ENCODE data around the gene EMILIN3.

Gene EMILIN3

DNA sequence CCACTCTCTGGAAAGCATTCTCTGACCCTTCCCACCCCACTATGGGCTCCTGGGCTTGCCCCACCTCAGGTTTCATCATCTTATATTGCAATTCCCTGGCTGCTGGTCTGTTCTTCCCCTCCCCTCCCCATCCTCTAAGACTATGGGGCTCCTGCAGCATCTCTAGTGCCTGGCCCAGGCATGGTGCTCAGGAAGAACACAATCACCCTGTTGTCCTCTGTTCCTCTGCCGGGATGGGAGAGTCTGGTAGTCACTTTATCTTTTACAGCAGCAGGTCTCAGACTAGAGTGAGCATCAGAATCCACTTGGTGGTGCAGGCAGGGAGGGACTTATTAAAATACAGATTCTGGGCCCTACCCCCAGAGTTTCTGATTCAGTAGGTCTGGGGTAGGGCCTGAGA lies 31.0 kb downstream of the EMILIN3 start:
- Histone ChIP-seq H3K9ac (ENCODE audit: low read depth, low read length) (no peak overlapping the region), H3K4me3 (ENCODE audit: low read depth, low read length) (no peak overlapping the region), H3K36me3 (ENCODE audit: control insufficient read depth, insufficient read depth, low read length) (no peaks in the 10 kb centered on the region), H3K9me3 (ENCODE audit: control insufficient read depth, insufficient read depth, low read length) (no peaks in the 10 kb centered on the region), H3K27me3 (ENCODE audit: control insufficient read depth, insufficient read depth, low read length) (peaks cover 10% of the 10 kb centered on the region), H3K4me1 (ENCODE audit: control insufficient read depth, insufficient read depth, low read length) (peaks cover 4% of the 10 kb centered on the region)

DNA sequence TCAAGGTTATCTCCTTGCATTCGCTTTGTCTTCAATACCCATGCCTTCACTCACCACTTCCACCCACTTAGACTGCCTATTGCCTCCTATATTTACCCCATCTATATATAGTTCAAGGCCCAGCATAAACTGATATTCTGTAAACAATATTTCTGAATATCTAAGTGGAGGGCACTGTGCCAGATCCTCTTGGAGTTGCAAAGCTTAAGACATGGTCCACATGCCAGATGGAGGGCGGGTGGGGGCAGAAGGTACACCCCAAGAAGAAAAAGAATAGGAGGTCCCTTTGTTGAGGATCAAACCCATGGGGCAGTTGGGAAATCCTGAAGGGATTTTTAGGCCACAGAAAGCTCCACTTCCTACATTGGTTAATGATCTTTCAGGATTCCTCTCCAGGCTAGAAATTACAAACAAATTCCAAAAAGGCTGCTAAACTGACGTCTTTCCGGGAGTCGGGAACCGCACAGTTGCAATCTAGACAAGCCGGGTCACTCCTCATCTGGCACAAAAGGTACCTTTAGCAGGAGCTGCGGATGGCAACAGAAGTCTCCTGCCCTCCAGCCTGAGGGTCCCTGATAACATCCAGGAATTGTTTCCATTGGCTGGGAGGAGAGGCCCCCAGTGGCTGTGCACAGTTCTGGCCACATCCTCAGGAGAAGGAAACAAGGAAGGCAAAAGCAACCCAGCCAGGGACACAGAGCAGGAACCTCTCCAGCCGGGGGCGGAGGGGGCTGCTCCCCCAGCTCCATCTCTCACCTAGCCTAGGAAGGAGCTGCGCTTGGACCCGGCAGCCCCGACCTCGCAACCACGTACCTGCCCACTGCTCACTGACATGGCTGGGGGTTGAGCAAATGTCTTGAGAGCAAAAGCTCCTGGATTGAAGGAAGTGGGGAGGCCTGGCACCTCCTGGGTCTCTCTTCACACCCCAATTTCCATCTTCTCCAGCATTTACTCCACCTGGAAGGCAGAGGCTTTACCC lies 31.9 kb downstream of the EMILIN3 start:
- Histone ChIP-seq H3K9me3 (ENCODE audit: control insufficient read depth, insufficient read depth, low read length) (no peaks in the 10 kb centered on the region), H3K27me3 (ENCODE audit: control insufficient read depth, insufficient read depth, low read length) (peaks cover 11% of the 10 kb centered on the region), H3K4me3 (ENCODE audit: low read depth, low read length) (no peak overlapping the region), H3K4me1 (ENCODE audit: control insufficient read depth, insufficient read depth, low read length) (peaks cover 4% of the 10 kb centered on the region), H3K36me3 (ENCODE audit: control insufficient read depth, insufficient read depth, low read length) (no peaks in the 10 kb centered on the region), H3K9ac (ENCODE audit: low read depth, low read length) (no peak overlapping the region)

DNA sequence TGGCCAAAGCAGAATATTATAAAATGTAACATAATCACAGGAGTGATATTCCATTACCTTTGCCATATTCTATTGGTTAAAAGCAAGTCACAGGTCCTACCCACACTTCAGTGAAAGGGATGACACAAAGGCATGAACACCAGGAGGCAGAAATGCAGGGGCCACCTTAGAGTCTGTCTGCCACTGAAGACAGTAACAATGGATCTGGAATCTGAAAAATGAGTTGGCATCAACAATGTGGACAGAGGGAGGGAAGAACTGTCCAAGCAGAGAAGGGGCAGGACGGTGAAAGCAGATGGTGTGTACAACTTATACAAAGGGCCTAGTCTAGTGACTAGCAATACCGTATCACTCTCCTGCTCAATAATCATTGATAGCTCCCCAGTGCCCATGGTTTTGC lies 32.6 kb downstream of the EMILIN3 start:
- no peaks in the 10 kb centered on the region for H3K4me1 ChIP-seq (ENCODE audit: control insufficient read depth, insufficient read depth, low read length)
- H3K4me3 ChIP-seq (ENCODE audit: low read depth, low read length): no peak overlapping the region
- peaks cover 9% of the 10 kb centered on the region for H3K27me3 ChIP-seq (ENCODE audit: control insufficient read depth, insufficient read depth, low read length)
- no peaks in the 10 kb centered on the region for H3K9me3 ChIP-seq (ENCODE audit: control insufficient read depth, insufficient read depth, low read length)
- H3K9ac ChIP-seq (ENCODE audit: low read depth, low read length): no peak overlapping the region
- H3K36me3 ChIP-seq (ENCODE audit: control insufficient read depth, insufficient read depth, low read length): no peaks in the 10 kb centered on the region

DNA sequence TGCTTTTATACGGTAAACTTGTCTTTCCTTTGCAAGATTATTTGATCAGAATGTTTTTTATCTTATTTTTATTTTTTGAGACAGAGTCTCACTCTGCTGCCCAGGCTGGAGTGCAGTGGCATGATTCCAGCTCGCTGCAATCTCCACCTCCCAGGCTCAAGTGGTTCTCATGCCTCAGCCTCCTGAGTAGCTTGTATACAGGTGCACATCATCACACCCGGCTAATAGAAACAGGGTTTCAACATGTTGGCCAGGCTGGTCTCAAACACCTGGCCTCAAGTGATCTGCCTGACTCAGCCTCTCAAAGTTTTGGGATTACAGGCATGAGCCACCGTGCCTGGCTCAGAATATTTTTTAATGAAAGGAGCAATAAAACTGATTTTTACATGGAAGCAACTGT lies 34.9 kb downstream of the EMILIN3 start:
- no peaks in the 10 kb centered on the region for H3K4me1 ChIP-seq (ENCODE audit: control insufficient read depth, insufficient read depth, low read length)
- no peak overlapping the region for H3K4me3 ChIP-seq (ENCODE audit: low read depth, low read length)
- H3K9ac ChIP-seq (ENCODE audit: low read depth, low read length): no peak overlapping the region
- H3K9me3 ChIP-seq (ENCODE audit: control insufficient read depth, insufficient read depth, low read length): no peaks in the 10 kb centered on the region
- H3K36me3 ChIP-seq (ENCODE audit: control insufficient read depth, insufficient read depth, low read length): no peaks in the 10 kb centered on the region
- H3K27me3 ChIP-seq (ENCODE audit: control insufficient read depth, insufficient read depth, low read length): peaks cover 9% of the 10 kb centered on the region

DNA sequence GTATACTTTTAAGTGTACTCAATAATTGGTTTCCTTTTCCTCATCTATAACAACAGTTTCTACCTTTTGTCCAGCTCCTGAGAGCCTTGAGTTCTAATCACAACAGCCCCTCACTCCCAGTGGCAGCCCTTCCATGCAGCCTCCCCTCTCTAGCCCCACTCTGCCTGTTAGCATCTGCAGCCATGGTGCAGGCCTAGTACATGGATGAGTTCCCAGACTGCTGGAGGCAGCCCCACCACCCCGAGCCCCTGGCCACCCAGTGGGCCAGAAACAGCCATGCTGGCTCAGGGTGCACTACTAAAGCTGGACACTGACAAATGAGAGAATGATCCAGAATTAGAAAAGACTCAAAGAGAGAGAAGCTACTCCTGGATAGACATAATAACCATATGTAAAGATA lies 35.7 kb downstream of the EMILIN3 start:
- Histone ChIP-seq H3K36me3 (ENCODE audit: control insufficient read depth, insufficient read depth, low read length) (no peaks in the 10 kb centered on the region), H3K4me1 (ENCODE audit: control insufficient read depth, insufficient read depth, low read length) (no peaks in the 10 kb centered on the region), H3K4me3 (ENCODE audit: low read depth, low read length) (no peak overlapping the region), H3K27me3 (ENCODE audit: control insufficient read depth, insufficient read depth, low read length) (peaks cover 9% of the 10 kb centered on the region), H3K9ac (ENCODE audit: low read depth, low read length) (no peak overlapping the region), H3K9me3 (ENCODE audit: control insufficient read depth, insufficient read depth, low read length) (no peaks in the 10 kb centered on the region)

DNA sequence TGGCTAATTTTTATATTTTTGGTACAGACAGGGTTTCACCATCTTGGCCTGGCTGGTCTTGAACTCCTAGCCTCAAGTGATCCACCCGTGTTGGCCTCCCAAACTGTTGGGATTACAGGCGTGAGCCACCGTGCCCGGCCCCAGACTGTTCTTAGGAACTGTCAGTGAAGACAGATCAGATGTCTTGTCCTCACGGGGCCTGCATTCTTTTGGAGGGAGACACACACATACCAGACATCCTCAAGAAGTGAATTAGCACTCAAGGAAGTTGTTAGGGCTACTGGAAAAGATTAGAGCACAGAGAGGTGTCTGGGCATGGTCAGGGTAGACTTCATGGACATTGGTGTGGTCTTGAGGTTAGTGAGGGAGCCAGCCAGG lies 36.3 kb downstream of the EMILIN3 start:
- peaks cover 9% of the 10 kb centered on the region for H3K27me3 ChIP-seq (ENCODE audit: control insufficient read depth, insufficient read depth, low read length)
- H3K4me1 ChIP-seq (ENCODE audit: control insufficient read depth, insufficient read depth, low read length): no peaks in the 10 kb centered on the region
- H3K9me3 ChIP-seq (ENCODE audit: control insufficient read depth, insufficient read depth, low read length): no peaks in the 10 kb centered on the region
- H3K36me3 ChIP-seq (ENCODE audit: control insufficient read depth, insufficient read depth, low read length): no peaks in the 10 kb centered on the region
- no peak overlapping the region for H3K9ac ChIP-seq (ENCODE audit: low read depth, low read length)
- no peak overlapping the region for H3K4me3 ChIP-seq (ENCODE audit: low read depth, low read length)

DNA sequence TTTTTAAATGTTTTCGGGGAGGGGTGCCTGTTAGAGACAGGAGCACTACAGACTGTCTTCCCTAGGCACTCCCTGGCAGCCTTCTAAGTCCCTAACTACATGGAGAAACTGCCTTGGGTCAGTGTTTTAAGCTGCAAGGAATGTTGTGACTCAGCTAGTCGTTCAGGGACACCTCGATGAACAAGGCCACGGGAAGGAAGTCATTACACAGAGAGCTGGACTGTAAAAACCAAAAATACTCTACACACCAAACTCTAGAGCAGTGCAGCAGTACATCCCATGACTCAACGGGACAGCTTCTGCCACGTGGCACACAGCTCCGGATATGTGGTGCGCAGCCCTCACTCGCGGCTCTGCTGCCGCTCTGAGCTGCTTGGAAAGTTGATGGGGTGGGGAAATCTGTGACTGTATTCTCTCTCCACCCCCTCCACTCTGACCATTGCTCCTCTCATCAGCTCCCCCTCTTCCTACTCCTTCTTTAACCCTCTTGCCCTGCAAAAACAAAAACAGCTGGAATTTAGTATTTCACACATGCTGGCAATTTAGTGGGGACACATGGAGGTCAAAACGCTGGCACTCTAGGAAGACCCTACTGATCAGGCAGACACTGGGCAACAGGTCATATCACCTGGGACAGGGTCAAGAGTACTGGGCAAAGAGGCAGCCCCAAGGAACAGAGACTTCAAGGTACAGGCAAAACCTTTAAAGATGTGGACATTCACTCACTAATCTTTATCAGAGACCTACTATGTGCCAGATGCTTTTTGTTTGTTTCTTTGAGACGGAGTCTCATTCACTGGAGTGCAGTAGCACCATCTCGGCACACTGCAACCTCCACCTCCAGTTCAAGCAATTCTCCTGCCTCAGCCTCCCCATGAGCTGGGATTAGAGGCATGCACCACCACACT lies 36.9 kb downstream of the EMILIN3 start:
- H3K4me3 ChIP-seq (ENCODE audit: low read depth, low read length): no peak overlapping the region
- peaks cover 9% of the 10 kb centered on the region for H3K27me3 ChIP-seq (ENCODE audit: control insufficient read depth, insufficient read depth, low read length)
- no peak overlapping the region for H3K9ac ChIP-seq (ENCODE audit: low read depth, low read length)
- no peaks in the 10 kb centered on the region for H3K4me1 ChIP-seq (ENCODE audit: control insufficient read depth, insufficient read depth, low read length)
- H3K9me3 ChIP-seq (ENCODE audit: control insufficient read depth, insufficient read depth, low read length): no peaks in the 10 kb centered on the region
- no peaks in the 10 kb centered on the region for H3K36me3 ChIP-seq (ENCODE audit: control insufficient read depth, insufficient read depth, low read length)

DNA sequence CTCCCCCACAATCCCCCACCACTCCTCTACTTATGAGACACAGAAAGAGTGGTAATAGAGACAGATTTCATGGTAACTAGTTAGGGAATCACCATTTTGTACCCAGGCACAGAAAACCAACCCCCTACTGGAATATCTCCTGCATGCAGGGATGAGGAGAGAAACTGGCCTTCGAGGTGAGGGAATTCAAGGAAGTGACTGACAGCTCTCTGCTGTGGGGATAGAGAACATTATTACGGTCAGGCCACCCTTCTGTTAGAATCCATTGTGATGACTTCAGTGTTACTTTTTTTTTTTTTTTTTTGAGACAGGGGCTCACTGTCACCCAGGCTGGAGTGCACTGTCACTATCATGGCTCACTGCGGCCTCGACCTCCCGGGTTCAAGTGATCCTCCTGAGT lies 39.4 kb downstream of the EMILIN3 start:
- Histone ChIP-seq H3K4me1 (ENCODE audit: control insufficient read depth, insufficient read depth, low read length) (no peaks in the 10 kb centered on the region), H3K9ac (ENCODE audit: low read depth, low read length) (no peak overlapping the region), H3K27me3 (ENCODE audit: control insufficient read depth, insufficient read depth, low read length) (peaks cover 9% of the 10 kb centered on the region), H3K4me3 (ENCODE audit: low read depth, low read length) (no peak overlapping the region), H3K36me3 (ENCODE audit: control insufficient read depth, insufficient read depth, low read length) (no peaks in the 10 kb centered on the region), H3K9me3 (ENCODE audit: control insufficient read depth, insufficient read depth, low read length) (no peaks in the 10 kb centered on the region)

DNA sequence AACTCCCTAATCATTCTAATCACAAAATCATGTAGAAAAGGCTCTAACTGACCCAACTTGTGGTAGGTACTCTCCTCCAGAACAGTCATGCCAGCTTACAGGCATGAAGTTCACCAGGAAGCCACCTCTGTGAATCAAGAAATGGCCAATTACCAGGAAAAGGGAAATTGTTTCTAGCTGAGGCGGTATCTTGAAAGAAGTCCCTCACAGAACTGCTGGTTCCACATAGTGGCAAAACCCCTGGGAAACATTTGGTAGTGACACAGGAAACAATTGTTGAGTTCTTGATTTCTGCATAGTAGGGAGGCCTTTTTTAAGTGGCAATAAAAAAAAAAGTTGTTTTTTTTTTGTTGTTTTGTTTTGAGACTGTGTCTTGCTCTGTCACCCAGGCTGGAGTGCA lies 45.6 kb downstream of the EMILIN3 start:
- H3K9ac ChIP-seq (ENCODE audit: low read depth, low read length): no peak overlapping the region
- peaks cover 15% of the 10 kb centered on the region for H3K27me3 ChIP-seq (ENCODE audit: control insufficient read depth, insufficient read depth, low read length)
- H3K4me1 ChIP-seq (ENCODE audit: control insufficient read depth, insufficient read depth, low read length): peaks cover 4% of the 10 kb centered on the region
- H3K9me3 ChIP-seq (ENCODE audit: control insufficient read depth, insufficient read depth, low read length): no peaks in the 10 kb centered on the region
- H3K36me3 ChIP-seq (ENCODE audit: control insufficient read depth, insufficient read depth, low read length): no peaks in the 10 kb centered on the region
- no peak overlapping the region for H3K4me3 ChIP-seq (ENCODE audit: low read depth, low read length)

DNA sequence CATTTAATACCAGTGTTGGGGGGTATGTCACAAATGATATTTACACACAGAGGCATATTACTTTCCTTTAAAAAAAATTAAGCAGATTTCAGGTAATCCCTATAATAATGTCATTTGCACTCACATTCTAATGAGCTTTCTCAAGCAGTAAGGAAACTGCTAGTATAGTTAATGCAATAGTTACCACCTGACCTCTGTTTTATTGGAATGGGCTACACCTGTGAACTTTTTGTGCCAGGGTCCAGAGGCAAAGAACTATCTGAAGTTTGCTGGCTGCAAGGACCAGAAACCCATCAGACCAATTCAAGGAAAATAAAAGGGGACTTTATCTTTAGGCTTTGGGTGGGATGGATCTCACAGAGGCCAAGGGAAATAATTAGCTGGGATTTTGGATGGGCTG lies 46.2 kb downstream of the EMILIN3 start:
- no peak overlapping the region for H3K4me3 ChIP-seq (ENCODE audit: low read depth, low read length)
- H3K27me3 ChIP-seq (ENCODE audit: control insufficient read depth, insufficient read depth, low read length): peaks cover 15% of the 10 kb centered on the region
- no peaks in the 10 kb centered on the region for H3K9me3 ChIP-seq (ENCODE audit: control insufficient read depth, insufficient read depth, low read length)
- peaks cover 4% of the 10 kb centered on the region for H3K4me1 ChIP-seq (ENCODE audit: control insufficient read depth, insufficient read depth, low read length)
- no peak overlapping the region for H3K9ac ChIP-seq (ENCODE audit: low read depth, low read length)
- H3K36me3 ChIP-seq (ENCODE audit: control insufficient read depth, insufficient read depth, low read length): no peaks in the 10 kb centered on the region

DNA sequence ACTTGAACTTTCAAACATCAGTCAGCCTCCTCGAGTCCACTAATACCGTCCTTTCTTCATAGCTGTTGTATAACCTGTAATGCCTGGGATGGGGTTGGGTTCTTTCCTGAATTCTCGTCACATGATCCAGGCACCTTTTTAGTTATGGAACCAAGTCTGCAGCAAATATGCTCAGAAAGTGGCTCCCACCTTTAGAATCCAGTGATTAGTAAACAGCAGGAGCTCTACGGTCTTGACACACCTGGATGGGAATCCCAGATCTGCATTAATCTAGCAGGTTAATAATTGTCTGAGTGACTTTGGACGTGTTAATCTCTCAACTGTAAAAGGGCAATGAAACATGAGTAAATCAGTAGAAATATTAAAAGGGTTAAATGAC lies 48.4 kb downstream of the EMILIN3 start:
- Histone ChIP-seq H3K27me3 (ENCODE audit: control insufficient read depth, insufficient read depth, low read length) (peaks cover 15% of the 10 kb centered on the region), H3K9me3 (ENCODE audit: control insufficient read depth, insufficient read depth, low read length) (no peaks in the 10 kb centered on the region), H3K4me1 (ENCODE audit: control insufficient read depth, insufficient read depth, low read length) (peaks cover 4% of the 10 kb centered on the region), H3K4me3 (ENCODE audit: low read depth, low read length) (peak overlapping the region; percentile 63), H3K9ac (ENCODE audit: low read depth, low read length) (no peak overlapping the region), H3K36me3 (ENCODE audit: control insufficient read depth, insufficient read depth, low read length) (no peaks in the 10 kb centered on the region)

Data from iPS-15b (cell line).